Jurkat, Clone E6-1 (cell line): ENCODE measurements around the gene LRP1B.
A peak's percentile ranks its signal among the peaks of the same experiment; 100 is the strongest.

Source experiments
- DNase-seq: peaks from one replicate; pipeline ENCODE4 v3.0.0-alpha.2; 2011; ENCODE audit warnings: low read depth, low spot score
- H3K4me3 ChIP-seq: 2 replicates; pipeline ENCODE4 v1.5.1; 2011; ENCODE audit warnings: mild to moderate bottlenecking, low read length, control low read depth, moderate library complexity

Gene LRP1B

DNA sequence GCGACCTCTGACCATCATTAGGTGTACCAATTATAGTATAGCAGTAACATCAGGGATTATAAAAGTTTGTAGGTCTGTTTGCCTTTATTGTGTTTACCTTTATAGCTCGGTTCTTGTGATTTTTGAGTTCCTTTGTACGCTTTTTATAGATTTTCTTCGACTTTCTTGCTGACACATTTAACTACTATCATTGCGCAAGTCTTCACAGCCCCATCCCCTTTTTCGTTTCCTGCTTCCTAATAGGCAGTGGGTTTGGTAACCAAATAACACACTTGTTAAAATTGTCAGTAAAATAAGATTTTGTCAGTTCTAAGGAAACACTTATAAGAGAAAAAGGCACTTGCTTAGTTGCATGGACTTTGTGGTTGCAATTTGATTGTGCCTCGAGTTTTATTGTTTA lies 541.5 kb downstream of the LRP1B start:
- H3K4me3 ChIP-seq = no peak overlapping the region
- DNase-seq = no peak

DNA sequence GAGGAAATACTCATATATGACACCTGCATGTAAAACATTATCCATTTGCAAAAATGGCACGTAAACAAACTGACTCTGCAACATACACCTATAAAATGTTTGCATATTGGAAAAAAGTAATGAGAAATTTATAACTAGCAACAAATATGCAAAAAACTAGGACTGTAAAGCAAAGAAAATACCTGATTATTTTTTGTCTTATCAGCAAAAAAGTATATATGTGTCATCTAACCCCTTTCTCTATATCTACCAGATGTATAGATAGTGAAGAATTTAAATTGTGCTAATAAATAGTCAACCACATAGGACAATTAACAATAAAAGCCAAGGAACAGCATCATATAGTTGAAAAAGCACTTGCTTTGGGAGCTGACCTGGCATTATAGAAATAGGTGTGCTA lies 543.8 kb downstream of the LRP1B start:
- DNase-seq = no peak
- no peak overlapping the region for H3K4me3 ChIP-seq

DNA sequence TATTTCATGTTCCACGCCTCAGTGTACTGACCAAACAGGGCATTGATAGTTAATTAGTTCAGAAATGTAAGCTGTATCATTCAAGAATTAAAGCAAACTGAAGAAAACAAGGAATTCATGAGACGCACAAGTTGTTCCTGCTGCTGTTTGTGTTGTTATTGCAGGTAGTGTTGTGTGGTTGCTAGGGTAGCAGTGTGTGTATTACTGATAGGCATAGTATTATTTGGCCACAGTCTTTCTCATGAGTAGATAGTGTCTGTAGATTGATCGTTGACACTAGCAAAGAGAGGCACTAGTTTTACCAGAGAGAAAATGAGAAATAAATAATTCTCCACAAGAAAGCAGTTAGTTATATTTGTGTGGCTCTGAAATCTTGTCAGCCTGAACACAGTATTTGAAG lies 548.6 kb downstream of the LRP1B start:
- no peak overlapping the region for H3K4me3 ChIP-seq
- no peak for DNase-seq

DNA sequence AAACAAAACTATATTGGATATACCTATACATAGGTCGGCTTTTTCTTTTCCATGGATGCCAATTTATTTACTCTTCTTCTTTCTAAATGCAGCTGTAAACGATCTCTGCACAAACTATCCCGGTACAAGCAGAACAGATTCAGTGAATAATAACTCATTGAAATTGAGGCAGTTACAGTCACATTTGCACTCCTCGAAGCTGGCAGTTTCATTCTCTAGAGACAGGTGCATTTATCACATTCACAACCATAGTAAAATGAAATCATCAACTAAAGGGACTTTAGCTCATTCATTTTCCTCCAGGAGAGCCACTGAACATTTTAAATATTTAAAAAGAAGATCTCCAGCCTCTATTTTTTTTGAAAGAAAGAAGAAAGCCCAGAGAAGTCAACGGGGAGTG lies 551.7 kb downstream of the LRP1B start:
- DNase-seq = no peak
- no peak overlapping the region for H3K4me3 ChIP-seq

DNA sequence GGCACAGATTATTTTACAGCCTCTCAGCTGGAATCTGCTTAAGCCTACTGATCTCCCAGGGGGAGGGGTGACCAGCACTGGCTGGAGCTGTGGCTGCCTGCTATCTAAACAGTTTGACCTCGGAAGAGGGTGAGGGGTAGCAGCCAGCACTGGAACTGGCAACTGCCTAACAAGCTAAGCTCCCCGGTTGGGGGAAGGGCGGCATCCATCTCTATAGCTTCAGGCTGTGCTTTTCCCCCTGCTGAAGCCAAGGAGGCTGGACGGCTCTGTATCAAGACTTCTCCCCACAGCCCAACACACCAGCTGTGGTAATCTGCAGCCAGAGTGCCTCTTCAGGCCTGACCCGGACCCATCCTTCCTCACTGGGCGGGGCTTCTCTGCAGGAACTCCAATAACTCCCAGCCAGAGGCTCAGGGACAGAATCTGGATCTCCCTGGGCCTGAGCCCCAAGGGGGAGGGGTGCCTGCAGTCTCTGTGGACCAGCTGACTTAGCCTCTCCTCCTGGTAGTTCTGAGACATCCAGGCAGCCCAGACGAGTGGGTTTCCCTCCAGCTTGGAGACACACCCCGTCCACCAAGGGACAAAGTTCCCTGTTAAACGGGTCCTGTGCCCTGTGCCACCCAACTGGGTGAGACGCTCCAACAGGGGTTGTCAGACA lies 560.2 kb downstream of the LRP1B start:
- DNase-seq = no peak
- no peak overlapping the region for H3K4me3 ChIP-seq

DNA sequence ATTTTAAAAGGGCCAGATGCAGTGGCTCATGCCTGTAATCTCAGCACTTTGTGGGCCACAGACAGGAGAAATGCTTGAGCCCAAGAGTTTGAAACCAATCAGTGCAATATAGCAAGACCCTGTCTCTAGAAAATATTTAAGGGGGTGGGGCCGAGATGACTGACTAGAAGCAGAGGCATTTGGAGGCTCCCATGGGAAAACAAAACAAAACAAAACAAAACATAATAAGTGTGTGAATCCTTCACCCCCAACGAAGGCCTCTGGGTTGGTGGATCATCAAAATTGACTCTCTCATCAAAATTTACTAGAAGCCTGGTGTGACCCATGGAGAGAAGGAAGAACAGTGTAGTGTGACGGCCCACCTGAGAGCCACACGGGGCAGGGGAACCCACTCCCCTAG lies 560.9 kb downstream of the LRP1B start:
- no peak for DNase-seq

DNA sequence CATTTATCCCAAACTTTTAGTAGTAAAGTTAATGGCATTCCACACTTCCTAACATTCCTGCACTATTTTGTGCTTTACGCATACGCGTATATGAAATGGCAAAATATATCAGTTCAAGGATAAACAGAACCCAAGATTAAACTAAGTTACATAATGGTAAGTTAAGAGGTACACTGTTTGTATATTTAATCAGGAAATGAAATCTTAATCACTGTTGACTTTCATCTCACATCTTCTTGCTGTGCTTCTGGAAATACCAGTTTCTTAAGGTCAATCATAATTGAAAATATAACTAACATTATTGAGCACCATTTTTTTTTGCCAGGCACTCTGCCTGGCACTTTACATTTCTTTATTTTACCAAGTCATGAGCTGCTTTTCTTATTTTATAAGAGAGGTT lies 565.2 kb downstream of the LRP1B start:
- H3K4me3 ChIP-seq = no peak overlapping the region
- DNase-seq = no peak

More for the DNA sequence above, 560.9 kb downstream of the LRP1B start:
- no peak overlapping the region for H3K4me3 ChIP-seq

DNA sequence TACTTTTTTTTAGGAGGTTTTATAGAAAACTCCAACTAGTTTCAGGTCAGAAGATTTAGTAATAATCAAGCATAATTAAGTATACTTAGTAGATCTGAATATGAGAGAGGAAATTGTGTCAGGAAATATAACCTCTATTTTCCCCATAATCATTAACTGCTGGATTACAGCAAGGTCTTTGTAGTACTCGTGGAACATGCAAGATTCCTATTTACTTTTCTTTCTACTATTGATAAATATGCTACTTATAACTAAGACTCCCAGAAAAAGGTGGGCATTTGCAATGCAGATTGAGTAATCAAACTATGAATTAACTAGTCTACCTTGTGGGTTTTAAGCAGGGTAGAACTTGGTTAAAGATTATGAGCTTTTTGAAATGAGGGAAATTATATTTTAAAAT lies 570.1 kb downstream of the LRP1B start:
- no peak overlapping the region for H3K4me3 ChIP-seq
- DNase-seq = no peak

DNA sequence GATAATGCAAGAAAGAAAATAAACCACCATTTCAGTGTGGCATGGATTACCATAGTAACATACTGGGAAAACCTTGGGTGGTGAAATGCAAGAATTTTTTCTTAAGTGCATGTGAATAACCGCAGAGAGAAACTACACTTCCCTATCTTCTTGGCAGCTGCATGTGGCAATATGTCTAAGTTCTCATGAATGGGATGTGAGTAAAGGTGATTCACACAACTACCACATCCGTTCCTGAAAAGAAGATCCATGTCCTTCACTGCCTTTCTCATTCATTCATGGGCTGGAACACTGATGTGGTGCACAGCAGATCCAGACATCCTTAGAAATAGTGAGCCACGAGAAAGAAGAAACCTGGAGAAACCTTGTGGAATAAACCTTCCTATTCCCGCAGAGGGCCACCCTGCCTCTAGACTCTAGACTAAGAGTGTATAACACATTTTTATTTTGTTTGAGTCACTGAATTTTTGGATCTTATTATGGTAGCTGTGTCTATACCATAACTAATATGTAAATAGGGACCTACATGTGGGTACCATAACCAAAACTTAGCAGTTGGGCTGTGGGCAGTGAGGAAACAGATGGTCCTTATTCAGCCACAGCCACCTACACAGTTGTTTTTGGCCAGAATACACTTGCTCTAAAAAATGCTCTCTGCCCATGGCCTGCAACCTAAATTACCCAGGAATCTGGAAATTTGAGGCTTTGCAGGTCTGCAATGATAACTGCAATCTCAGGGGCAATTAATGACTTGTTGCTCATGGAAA lies 573.3 kb downstream of the LRP1B start:
- no peak overlapping the region for H3K4me3 ChIP-seq
- DNase-seq = peak; percentile 14

DNA sequence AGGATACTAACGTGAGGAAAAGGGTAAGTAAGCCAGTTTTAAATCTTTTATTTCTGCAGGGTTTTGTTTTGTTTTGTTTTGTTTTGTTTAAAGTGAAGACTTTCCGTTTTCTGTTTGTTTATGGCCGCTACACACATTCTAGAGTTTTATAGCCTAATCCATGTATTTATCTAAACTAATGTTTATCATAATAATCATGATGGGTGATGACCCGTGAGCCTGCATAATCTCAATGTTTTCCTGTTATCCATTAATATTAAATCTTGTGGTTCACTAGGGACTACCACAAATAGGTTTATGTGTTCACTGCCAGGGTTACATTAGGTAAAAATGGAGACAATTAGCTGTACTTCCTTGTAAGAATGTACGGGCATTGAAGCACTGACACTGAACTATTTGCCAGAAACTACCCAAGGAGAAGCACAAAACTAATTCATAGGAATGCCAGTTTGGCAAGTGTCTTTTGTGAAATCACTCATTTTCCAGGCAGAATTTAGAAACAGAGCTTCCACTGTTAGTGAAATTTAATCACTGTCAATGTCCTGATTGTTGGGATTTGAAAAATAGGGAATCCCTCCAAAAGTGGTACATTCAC lies 574.8 kb downstream of the LRP1B start:
- no peak overlapping the region for H3K4me3 ChIP-seq
- no peak for DNase-seq

DNA sequence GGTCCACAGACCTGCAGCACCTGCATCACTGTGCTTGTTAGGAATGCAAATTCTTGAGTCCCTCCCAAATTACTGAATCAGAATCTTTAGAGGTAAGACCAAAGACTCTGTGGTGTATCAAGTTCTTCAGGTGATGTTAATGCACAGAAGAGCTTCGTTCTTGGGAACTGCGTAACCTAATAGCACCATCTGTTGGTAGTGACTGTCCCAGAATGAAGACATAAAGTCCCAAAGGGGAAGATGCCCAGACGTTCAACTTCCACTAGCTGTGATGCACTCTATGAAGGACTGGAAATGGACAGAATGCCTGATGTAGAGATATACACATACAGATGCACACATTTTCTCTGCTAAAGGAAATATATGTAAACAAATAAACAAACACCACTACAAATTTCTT lies 576.0 kb downstream of the LRP1B start:
- no peak overlapping the region for H3K4me3 ChIP-seq
- DNase-seq = peak; percentile 21

DNA sequence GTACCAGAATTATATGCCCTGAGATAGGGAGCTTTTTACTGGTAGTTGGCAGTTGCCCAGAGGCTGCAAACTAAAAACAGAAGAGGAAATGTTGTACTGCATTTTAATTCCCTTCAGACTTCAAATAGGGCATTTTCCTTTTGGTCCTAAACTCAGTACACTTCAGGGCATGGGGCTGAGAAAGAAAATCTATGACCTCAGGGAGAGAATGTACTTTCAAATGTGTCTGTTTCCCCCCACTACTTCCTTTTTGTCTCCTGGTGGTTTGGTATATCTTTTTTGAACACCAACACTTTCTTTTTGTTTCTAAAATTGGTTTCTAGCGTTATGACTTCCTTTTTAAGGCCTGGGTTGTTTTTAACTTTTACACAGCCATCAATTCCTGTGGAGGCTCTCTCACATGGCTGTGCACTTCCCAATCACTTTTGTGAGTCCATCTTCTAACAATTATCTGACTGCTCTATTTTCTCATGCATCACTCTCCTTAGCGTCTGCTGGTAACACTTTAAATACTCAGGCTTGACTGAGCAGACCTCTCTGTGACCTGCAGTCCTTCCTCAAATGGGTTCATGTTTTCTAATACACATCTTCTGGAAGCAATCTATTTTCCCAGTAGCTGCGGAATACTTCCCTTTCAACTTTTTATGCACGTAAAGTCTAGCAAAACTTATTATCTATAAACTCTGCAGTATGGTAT lies 596.0 kb downstream of the LRP1B start:
- H3K4me3 ChIP-seq = no peak overlapping the region

DNA sequence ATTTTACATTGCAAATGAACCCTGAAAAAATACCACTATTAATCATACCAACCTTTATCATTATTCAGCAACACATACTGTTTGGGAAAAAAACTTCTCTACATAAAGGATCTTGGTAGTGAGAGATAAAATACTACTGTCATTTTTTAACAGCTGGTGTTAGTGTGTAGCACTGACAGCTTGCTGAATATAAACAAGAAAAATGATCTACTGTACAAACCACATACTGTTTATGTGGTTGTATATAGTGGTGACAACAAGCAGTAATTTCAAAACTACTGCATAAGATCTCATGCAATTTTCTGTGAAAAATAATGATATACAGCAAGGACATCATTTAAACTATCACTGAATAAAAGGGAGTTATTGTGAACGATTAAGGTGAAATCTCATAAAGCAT lies 601.2 kb downstream of the LRP1B start:
- no peak for DNase-seq
- no peak overlapping the region for H3K4me3 ChIP-seq

More for the DNA sequence above, 596.0 kb downstream of the LRP1B start:
- peak; percentile 18 for DNase-seq

DNA sequence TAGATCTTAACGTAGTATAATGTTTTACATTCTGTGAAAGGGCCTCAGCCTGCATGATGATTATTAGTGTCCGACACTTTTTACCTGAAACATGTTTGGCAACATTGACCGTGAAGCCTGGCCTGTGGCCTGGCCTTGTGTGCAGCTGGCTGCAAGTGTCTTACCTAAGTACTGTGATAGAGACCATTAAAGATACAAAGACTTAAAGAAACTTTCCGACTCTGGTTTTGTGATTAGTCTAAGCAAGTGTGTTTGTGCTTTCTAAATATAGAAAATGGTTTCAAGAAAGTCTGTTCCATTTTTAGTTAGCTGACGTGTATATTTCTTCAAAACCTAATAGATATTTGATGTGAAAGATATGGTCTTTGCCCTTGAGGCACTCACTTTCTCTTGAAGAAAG lies 601.8 kb downstream of the LRP1B start:
- no peak for DNase-seq
- no peak overlapping the region for H3K4me3 ChIP-seq

DNA sequence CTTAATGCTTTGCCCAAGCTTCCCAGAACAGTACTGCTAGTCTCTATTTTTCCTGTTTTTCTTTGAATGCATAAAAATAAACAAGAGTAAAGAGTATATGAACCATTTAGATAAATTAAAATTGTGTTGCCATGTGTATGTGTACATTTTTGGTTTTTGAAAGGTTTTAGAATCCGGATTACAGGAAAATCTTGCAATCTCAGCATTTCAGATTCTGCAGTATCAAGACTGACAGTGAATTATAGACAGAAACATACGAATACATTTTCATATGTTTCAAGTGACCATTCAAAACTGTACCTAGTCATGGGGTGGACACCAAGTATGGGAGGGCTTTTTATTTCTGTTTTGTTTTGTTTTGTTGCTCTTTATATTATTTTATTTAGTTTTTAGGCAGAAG lies 604.1 kb downstream of the LRP1B start:
- no peak for DNase-seq
- H3K4me3 ChIP-seq = no peak overlapping the region

DNA sequence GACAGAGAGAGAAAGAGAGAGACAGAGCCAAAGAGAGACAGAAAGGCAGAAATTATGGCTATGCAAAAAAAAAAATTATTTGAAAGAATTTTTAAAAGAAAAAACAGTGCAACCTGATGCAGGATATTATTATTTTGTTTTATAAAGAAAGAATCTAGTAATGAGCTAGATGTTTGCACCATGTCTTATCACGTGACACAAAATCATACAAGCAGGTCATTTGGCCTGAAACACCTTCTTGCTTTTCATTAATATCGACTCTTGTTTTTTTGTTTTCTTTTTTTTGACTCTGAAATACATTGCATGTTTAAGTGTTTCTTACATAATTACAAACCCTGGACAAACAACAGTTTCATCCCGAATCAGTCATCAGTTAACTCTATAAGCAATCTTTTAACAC lies 606.0 kb downstream of the LRP1B start:
- no peak overlapping the region for H3K4me3 ChIP-seq
- no peak for DNase-seq

DNA sequence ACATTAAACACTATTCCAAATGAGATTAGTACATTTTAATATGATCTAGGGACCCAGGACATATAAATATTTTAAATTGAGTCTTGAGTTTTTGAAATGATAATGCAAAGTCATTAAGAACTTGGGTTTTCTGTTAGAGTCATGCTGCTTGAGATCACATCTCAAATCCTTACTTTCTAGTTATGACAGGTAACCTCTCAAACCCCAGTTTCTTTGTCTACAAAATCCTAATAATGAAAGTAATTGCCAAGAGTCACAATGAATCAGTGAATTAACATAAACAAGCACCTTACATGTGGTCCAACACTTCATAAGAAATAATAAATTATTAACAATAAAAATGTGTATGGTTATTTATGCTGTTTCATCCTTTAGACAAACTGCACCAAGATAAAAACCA lies 607.6 kb downstream of the LRP1B start:
- H3K4me3 ChIP-seq = no peak overlapping the region
- no peak for DNase-seq

DNA sequence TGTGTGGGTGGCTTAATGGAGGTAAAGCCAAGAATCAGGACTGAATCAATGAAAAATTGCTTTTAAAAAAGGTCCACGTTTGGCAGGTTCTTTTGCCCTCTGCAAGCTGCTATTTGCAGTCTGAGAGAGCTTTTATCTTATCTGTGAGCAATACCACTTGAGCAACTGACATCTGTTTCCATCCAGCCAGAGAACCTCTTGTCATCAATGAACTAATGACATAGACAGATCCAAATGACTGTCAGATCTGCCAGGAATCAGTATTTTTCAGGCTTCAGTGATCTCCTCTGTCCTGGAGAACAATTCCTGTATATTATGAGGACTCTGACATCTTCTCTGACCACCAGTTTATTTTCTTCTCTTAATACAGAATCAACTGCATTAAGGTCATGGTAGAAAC lies 608.1 kb downstream of the LRP1B start:
- H3K4me3 ChIP-seq = no peak overlapping the region
- DNase-seq = no peak

DNA sequence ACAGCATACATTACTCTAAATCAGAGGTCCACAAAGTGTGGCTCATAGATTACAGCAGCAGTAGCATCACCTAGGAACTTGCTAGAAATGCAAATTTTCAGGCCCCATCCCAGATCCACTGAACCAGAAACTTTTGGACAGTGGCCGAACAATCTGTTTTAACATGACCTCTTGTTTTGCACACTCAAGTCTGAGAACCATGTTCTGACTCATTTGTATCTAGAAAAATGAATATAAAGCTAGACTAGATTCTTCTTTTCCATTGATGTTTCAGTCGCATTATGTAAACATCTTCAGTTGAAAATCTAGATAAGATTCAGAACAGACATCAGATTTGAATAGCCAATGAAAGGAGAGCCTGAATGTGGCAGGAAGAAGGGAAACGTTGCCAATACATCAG lies 608.8 kb downstream of the LRP1B start:
- DNase-seq = no peak
- no peak overlapping the region for H3K4me3 ChIP-seq

DNA sequence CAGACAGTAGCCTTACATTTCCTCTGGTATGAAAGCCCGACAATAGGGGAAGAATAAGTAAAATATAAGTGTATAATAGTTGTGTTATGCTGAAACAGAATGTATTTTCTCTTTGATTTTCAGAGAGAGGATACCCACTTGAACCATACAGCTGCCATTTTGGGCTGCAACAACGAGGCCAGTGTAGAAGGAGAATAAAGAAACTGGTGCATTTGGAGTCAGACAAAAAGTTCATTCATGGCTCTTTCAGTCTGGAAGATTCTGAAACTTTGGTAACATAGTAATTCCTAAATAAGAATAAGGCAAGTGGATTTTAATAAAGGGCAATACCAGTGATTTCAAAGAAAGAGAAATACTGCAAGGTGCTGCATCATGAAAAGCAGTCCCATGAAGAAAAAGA lies 610.9 kb downstream of the LRP1B start:
- no peak for DNase-seq
- H3K4me3 ChIP-seq = no peak overlapping the region
